Immature natural killer cell (primary cell): ENCODE measurements around the gene MACROD2. TPM values are rescaled to one million over a fixed set of nuclear protein-coding genes. Genes with fewer than 3 reads are reported as not detected.
"Not testable (repeated sequence)": the region's sequence is repeated elsewhere in the genome, so short reads cannot be mapped to it uniquely, and the experiment has no call there.

Experiments
- DNase-seq, 3 donors: peaks; one replicate each; pipeline ENCODE4 v3.0.0; 2022; ENCODE audit warnings: mixed read lengths in 1 of 3
- H3K27ac Mint-ChIP-seq, 6 donors: one replicate each; pipeline ENCODE4 v1.8.0; 2020; ENCODE audit warnings: mixed read lengths in 6 of 6, mild to moderate bottlenecking in 5 of 6, inconsistent platforms in 4 of 6, moderate library complexity in 3 of 6
- H3K27me3 Mint-ChIP-seq, 3 donors: one replicate each; pipeline ENCODE4 v1.8.0; 2020 to 2021; ENCODE audit warnings: low read depth in 3 of 3, mild to moderate bottlenecking in 3 of 3, mixed read lengths in 3 of 3, moderate library complexity in 3 of 3, inconsistent platforms in 1 of 3
- H3K36me3 Mint-ChIP-seq, 3 donors: one replicate each; pipeline ENCODE4 v1.8.0; 2020; ENCODE audit warnings: mixed read lengths in 3 of 3, inconsistent platforms in 2 of 3, mild to moderate bottlenecking in 2 of 3
- H3K4me1 Mint-ChIP-seq, 2 donors: one replicate each; pipeline ENCODE4 v1.8.0; 2020; ENCODE audit warnings: inconsistent platforms in 2 of 2, mild to moderate bottlenecking in 2 of 2, mixed read lengths in 2 of 2, moderate library complexity in 1 of 2
- H3K4me3 Mint-ChIP-seq, 5 donors: one replicate each; pipeline ENCODE4 v1.8.0; 2020; ENCODE audit warnings: mild to moderate bottlenecking in 5 of 5, mixed read lengths in 5 of 5, inconsistent platforms in 3 of 5, moderate library complexity in 3 of 5
- H3K9me3 Mint-ChIP-seq, 6 donors: one replicate each; pipeline ENCODE4 v1.8.0; 2020; ENCODE audit warnings: mild to moderate bottlenecking in 6 of 6, mixed read lengths in 6 of 6, inconsistent platforms in 4 of 6, moderate library complexity in 3 of 6
- polyA plus RNA-seq, 3 donors: library from polyadenylated mRNA; unstranded; fragments of 300-500 nt; fragmentation: Illumina TruSeq; gene quantifications; one replicate each; pipeline ENCODE4 v1.2.3, GENCODE V29; 2021

Gene MACROD2
- polyA plus RNA-seq, 3 donors from 2014 or later, result not detected

GRCh38 chr20:14215880-14216279, 220.6 kb downstream of the MACROD2 start:
- not testable (repeated sequence) for H3K4me1 Mint-ChIP-seq, DNase-seq, H3K27me3 Mint-ChIP-seq, H3K4me3 Mint-ChIP-seq, H3K36me3 Mint-ChIP-seq, H3K27ac Mint-ChIP-seq
- H3K9me3 Mint-ChIP-seq, result peaks cover 17 to 56% (median 24%) of the 10 kb centered on the region in 6 donors

GRCh38 chr20:14219801-14220461, 224.6 kb downstream of the MACROD2 start:
- H3K4me3 Mint-ChIP-seq, result no peak overlapping the region

GRCh38 chr20:14220986-14221385, 225.7 kb downstream of the MACROD2 start:
- Mint-ChIP-seq H3K4me1 (no peaks in the 10 kb centered on the region), H3K9me3 (peaks cover 22 to 60% (median 25%) of the 10 kb centered on the region in 6 donors), H3K27me3 (no peaks in the 10 kb centered on the region), H3K27ac (no peak overlapping the region), H3K4me3 (no peak overlapping the region), H3K36me3 (peaks cover 0 to 5% (median 0%) of the 10 kb centered on the region in 3 donors)
- no peak for DNase-seq

More at GRCh38 chr20:14219801-14220461, 224.6 kb downstream of the MACROD2 start:
- H3K27ac Mint-ChIP-seq, result no peak overlapping the region
- DNase-seq, result no peak
- H3K36me3 Mint-ChIP-seq, result peaks cover 0 to 3% (median 0%) of the 10 kb centered on the region in 3 donors
- H3K27me3 Mint-ChIP-seq, result no peaks in the 10 kb centered on the region
- H3K9me3 Mint-ChIP-seq, result peaks cover 20 to 67% (median 23%) of the 10 kb centered on the region in 6 donors
- no peaks in the 10 kb centered on the region for H3K4me1 Mint-ChIP-seq

GRCh38 chr20:14223806-14224205, 228.5 kb downstream of the MACROD2 start:
- Mint-ChIP-seq H3K4me3 (no peak overlapping the region), H3K9me3 (peaks cover 10 to 49% (median 13%) of the 10 kb centered on the region in 6 donors), H3K36me3 (peaks cover 0 to 9% (median 4%) of the 10 kb centered on the region in 3 donors), H3K27ac (no peak overlapping the region), H3K4me1 (no peaks in the 10 kb centered on the region), H3K27me3 (no peaks in the 10 kb centered on the region)
- DNase-seq, result no peak

GRCh38 chr20:14226051-14227049, 231.0 kb downstream of the MACROD2 start:
- not testable (repeated sequence) for H3K36me3 Mint-ChIP-seq, H3K4me3 Mint-ChIP-seq, H3K27ac Mint-ChIP-seq, H3K27me3 Mint-ChIP-seq, DNase-seq, H3K4me1 Mint-ChIP-seq
- H3K9me3 Mint-ChIP-seq, result peaks cover 9 to 47% (median 12%) of the 10 kb centered on the region in 6 donors

- Mint-ChIP-seq H3K27ac (no peak overlapping the region), H3K4me3 (no peak overlapping the region), H3K9me3 (peaks cover 8 to 43% (median 23%) of the 10 kb centered on the region in 6 donors), H3K4me1 (no peaks in the 10 kb centered on the region), H3K36me3 (peaks cover 0 to 4% (median 4%) of the 10 kb centered on the region in 3 donors), H3K27me3 (peaks cover 0 to 2% (median 0%) of the 10 kb centered on the region in 3 donors)
- no peak for DNase-seq
Observed at GRCh38 chr20:14232650-14233049, 237.3 kb downstream of the MACROD2 start.

- Mint-ChIP-seq H3K4me1 (no peaks in the 10 kb centered on the region), H3K9me3 (peaks cover 8 to 41% (median 30%) of the 10 kb centered on the region in 6 donors), H3K27ac (no peak overlapping the region), H3K4me3 (no peak overlapping the region), H3K27me3 (peaks cover 0 to 2% (median 0%) of the 10 kb centered on the region in 3 donors), H3K36me3 (no peaks in the 10 kb centered on the region)
- DNase-seq, result no peak
Observed at GRCh38 chr20:14234666-14235295, 239.5 kb downstream of the MACROD2 start.

GRCh38 chr20:14235355-14235754, 240.0 kb downstream of the MACROD2 start:
- Mint-ChIP-seq H3K4me3 (no peak overlapping the region), H3K27ac (no peak overlapping the region), H3K36me3 (no peaks in the 10 kb centered on the region), H3K9me3 (peaks cover 6 to 41% (median 29%) of the 10 kb centered on the region in 6 donors), H3K27me3 (peaks cover 0 to 2% (median 0%) of the 10 kb centered on the region in 3 donors), H3K4me1 (no peaks in the 10 kb centered on the region)
- DNase-seq, result no peak

- no peak for DNase-seq
- Mint-ChIP-seq H3K4me3 (no peak overlapping the region), H3K36me3 (peaks cover 0 to 3% (median 0%) of the 10 kb centered on the region in 3 donors), H3K4me1 (no peaks in the 10 kb centered on the region), H3K9me3 (peaks cover 4 to 44% (median 18%) of the 10 kb centered on the region in 6 donors), H3K27me3 (peaks cover 0 to 2% (median 0%) of the 10 kb centered on the region in 3 donors), H3K27ac (no peak overlapping the region)
Observed at GRCh38 chr20:14245368-14245970, 250.2 kb downstream of the MACROD2 start.

GRCh38 chr20:14259689-14260088, 264.4 kb downstream of the MACROD2 start:
- no peak overlapping the region for H3K27ac Mint-ChIP-seq
- peaks cover 0 to 1% (median 0%) of the 10 kb centered on the region in 3 donors for H3K27me3 Mint-ChIP-seq
- no peaks in the 10 kb centered on the region for H3K4me1 Mint-ChIP-seq
- DNase-seq, result no peak
- no peak overlapping the region for H3K4me3 Mint-ChIP-seq
- peaks cover 4 to 59% (median 18%) of the 10 kb centered on the region in 6 donors for H3K9me3 Mint-ChIP-seq
- no peaks in the 10 kb centered on the region for H3K36me3 Mint-ChIP-seq

GRCh38 chr20:14260367-14260766, 265.1 kb downstream of the MACROD2 start:
- Mint-ChIP-seq H3K36me3 (no peaks in the 10 kb centered on the region), H3K4me3 (no peak overlapping the region), H3K4me1 (no peaks in the 10 kb centered on the region), H3K27me3 (no peaks in the 10 kb centered on the region), H3K27ac (no peak overlapping the region), H3K9me3 (peaks cover 4 to 59% (median 20%) of the 10 kb centered on the region in 6 donors)
- DNase-seq, result no peak

- Mint-ChIP-seq H3K27ac (no peak overlapping the region), H3K4me1 (no peaks in the 10 kb centered on the region), H3K4me3 (no peak overlapping the region), H3K36me3 (no peaks in the 10 kb centered on the region), H3K9me3 (peaks cover 3 to 39% (median 12%) of the 10 kb centered on the region in 6 donors), H3K27me3 (no peaks in the 10 kb centered on the region)
- DNase-seq, result no peak
Observed at GRCh38 chr20:14264869-14265268, 269.6 kb downstream of the MACROD2 start.

- Mint-ChIP-seq H3K27me3 (no peaks in the 10 kb centered on the region), H3K36me3 (no peaks in the 10 kb centered on the region), H3K9me3 (peaks cover 3 to 32% (median 11%) of the 10 kb centered on the region in 6 donors), H3K27ac (no peak overlapping the region), H3K4me1 (no peaks in the 10 kb centered on the region), H3K4me3 (no peak overlapping the region)
- no peak for DNase-seq
Observed at GRCh38 chr20:14266246-14266645, 270.9 kb downstream of the MACROD2 start.
